GM23338 (cell line): ENCODE measurements around the gene RPS3A.

Experiments used
- CREB1 ChIP-seq: fragments of 250-450 bp; sonication (Bioruptor Pico); IDR thresholded peaks from 2 replicates; pipeline ENCODE4 v1.5.0; 2020; ENCODE audit warnings: low read depth, mild to moderate bottlenecking, moderate library complexity
- EZH2 ChIP-seq: fragments of 200-600 bp; sonication (generic); IDR thresholded peaks from one replicate; pipeline ENCODE4 v1.8.0; 2017; ENCODE audit warnings: antibody characterized with exemption, mild to moderate bottlenecking, low read depth; ENCODE audit not compliant: unreplicated experiment
- EZH2phosphoT487 ChIP-seq: fragments of 200-600 bp; sonication (generic); IDR thresholded peaks from one replicate; pipeline ENCODE4 v1.8.1; 2018; ENCODE audit warnings: antibody characterized with exemption; ENCODE audit not compliant: unreplicated experiment
- JUNB ChIP-seq: IDR thresholded peaks from one replicate; pipeline ENCODE4 v1.6.1; 2016; ENCODE audit warnings: antibody characterized with exemption; ENCODE audit not compliant: unreplicated experiment
- NANOG ChIP-seq: IDR thresholded peaks from 2 replicates; pipeline ENCODE4 v1.6.1; 2016; ENCODE audit warnings: antibody characterized with exemption, borderline replicate concordance
- POLR2AphosphoS5 ChIP-seq: IDR thresholded peaks from 2 replicates; pipeline ENCODE4 v1.6.1; 2016; ENCODE audit warnings: antibody characterized with exemption, low read depth
- STAT1 ChIP-seq: IDR thresholded peaks from one replicate; pipeline ENCODE4 v1.6.1; 2016; ENCODE audit warnings: antibody characterized with exemption; ENCODE audit not compliant: unreplicated experiment
- ZNF114 ChIP-seq: fragments of 250-450 bp; sonication (Bioruptor Pico); IDR thresholded peaks from 2 replicates; pipeline ENCODE4 v1.5.0; 2020; ENCODE audit warnings: mild to moderate bottlenecking, moderate library complexity
- TF ChIP-seq, protein P1 (sequence below): IDR thresholded peaks from one replicate; pipeline ENCODE4 v1.6.1; 2018; ENCODE audit warnings: antibody characterized with exemption; ENCODE audit not compliant: unreplicated experiment
- TF ChIP-seq, protein P2 (sequence below), 2 experiments: fragments of 200-600 bp in 1 of 2; sonication (generic) in 1 of 2; conservative IDR thresholded peaks; 2 replicates each; pipeline versions ENCODE4 v1.5.1 to v1.6.1; 2016 to 2017; ENCODE audit warnings: antibody characterized with exemption in 2 of 2, low read depth in 2 of 2, mild to moderate bottlenecking in 2 of 2, moderate library complexity in 1 of 2
- TF ChIP-seq, protein P3 (sequence below): IDR thresholded peaks from 2 replicates; pipeline ENCODE4 v1.6.1; 2016; ENCODE audit warnings: antibody characterized with exemption

DNA sequence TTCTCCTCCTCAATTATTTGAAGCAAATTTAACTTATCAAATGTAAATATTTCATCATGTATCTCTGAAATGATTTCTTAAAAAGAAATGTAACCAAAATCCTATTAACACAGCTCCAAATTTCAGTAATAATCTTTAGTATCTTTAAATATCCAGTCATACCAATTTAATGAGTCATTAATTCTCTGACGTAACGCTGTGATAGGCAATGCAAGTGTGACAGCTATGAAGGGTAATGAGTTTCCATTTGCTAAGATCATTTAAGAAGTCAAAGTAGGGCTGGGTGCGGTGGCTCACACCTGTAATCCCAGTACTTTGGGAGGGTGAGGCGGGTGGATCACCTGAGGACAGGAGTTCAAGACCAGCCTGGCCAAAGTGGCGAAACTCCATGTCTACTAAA lies 15.6 kb downstream of the RPS3A start:
- no peak for TF ChIP-seq POLR2AphosphoS5
- TF ChIP-seq, protein P1, sequence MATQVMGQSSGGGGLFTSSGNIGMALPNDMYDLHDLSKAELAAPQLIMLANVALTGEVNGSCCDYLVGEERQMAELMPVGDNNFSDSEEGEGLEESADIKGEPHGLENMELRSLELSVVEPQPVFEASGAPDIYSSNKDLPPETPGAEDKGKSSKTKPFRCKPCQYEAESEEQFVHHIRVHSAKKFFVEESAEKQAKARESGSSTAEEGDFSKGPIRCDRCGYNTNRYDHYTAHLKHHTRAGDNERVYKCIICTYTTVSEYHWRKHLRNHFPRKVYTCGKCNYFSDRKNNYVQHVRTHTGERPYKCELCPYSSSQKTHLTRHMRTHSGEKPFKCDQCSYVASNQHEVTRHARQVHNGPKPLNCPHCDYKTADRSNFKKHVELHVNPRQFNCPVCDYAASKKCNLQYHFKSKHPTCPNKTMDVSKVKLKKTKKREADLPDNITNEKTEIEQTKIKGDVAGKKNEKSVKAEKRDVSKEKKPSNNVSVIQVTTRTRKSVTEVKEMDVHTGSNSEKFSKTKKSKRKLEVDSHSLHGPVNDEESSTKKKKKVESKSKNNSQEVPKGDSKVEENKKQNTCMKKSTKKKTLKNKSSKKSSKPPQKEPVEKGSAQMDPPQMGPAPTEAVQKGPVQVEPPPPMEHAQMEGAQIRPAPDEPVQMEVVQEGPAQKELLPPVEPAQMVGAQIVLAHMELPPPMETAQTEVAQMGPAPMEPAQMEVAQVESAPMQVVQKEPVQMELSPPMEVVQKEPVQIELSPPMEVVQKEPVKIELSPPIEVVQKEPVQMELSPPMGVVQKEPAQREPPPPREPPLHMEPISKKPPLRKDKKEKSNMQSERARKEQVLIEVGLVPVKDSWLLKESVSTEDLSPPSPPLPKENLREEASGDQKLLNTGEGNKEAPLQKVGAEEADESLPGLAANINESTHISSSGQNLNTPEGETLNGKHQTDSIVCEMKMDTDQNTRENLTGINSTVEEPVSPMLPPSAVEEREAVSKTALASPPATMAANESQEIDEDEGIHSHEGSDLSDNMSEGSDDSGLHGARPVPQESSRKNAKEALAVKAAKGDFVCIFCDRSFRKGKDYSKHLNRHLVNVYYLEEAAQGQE: no peak
- TF ChIP-seq, protein P2, sequence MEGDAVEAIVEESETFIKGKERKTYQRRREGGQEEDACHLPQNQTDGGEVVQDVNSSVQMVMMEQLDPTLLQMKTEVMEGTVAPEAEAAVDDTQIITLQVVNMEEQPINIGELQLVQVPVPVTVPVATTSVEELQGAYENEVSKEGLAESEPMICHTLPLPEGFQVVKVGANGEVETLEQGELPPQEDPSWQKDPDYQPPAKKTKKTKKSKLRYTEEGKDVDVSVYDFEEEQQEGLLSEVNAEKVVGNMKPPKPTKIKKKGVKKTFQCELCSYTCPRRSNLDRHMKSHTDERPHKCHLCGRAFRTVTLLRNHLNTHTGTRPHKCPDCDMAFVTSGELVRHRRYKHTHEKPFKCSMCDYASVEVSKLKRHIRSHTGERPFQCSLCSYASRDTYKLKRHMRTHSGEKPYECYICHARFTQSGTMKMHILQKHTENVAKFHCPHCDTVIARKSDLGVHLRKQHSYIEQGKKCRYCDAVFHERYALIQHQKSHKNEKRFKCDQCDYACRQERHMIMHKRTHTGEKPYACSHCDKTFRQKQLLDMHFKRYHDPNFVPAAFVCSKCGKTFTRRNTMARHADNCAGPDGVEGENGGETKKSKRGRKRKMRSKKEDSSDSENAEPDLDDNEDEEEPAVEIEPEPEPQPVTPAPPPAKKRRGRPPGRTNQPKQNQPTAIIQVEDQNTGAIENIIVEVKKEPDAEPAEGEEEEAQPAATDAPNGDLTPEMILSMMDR (conservative IDR thresholded peaks at IDR 0.05; ENCODE audit: low read depth in 2 of 2): no peak
- no peak for TF ChIP-seq EZH2
- TF ChIP-seq NANOG: no peak
- TF ChIP-seq JUNB: no peak
- no peak for TF ChIP-seq ZNF114
- TF ChIP-seq STAT1: no peak
- TF ChIP-seq CREB1 (CRISPR knock-in tag): no peak
- no peak for TF ChIP-seq EZH2phosphoT487
- TF ChIP-seq, protein P3, sequence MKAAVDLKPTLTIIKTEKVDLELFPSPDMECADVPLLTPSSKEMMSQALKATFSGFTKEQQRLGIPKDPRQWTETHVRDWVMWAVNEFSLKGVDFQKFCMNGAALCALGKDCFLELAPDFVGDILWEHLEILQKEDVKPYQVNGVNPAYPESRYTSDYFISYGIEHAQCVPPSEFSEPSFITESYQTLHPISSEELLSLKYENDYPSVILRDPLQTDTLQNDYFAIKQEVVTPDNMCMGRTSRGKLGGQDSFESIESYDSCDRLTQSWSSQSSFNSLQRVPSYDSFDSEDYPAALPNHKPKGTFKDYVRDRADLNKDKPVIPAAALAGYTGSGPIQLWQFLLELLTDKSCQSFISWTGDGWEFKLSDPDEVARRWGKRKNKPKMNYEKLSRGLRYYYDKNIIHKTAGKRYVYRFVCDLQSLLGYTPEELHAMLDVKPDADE: no peak
